Right hindlimb (tissue), 1 donor: ENCODE data around the gene VPS26B.
"Not testable (repeated sequence)": the region's sequence is repeated elsewhere in the genome, so short reads cannot be mapped to it uniquely, and the experiment has no call there.

ENCODE experiments used
- DNase-seq: peaks from one replicate; pipeline ENCODE4 v3.0.0-alpha.2; 2018

The VPS26B gene

DNA sequence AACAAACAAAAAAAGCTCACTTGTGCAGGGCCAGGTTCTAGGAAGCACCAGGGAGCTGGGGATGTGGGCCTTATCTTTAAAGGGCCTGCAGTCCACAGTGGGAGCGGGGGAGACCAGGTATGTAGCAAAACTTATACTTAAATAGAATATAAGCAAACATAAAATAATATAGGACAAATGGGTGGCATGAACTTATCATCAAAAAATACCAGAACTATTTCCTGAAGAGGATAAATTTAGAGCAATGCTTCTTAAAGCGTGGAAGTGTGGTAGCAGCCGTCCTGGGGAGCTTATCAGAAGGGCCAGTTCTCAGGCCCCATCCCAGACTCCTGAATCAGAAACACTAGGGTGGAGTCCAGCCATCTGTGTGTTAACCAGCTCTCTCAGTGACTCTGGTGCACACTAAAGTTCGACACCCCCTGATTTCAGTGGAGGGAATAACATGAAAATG, 9.3 kb downstream of the VPS26B start:
- DNase-seq = no peak

DNA sequence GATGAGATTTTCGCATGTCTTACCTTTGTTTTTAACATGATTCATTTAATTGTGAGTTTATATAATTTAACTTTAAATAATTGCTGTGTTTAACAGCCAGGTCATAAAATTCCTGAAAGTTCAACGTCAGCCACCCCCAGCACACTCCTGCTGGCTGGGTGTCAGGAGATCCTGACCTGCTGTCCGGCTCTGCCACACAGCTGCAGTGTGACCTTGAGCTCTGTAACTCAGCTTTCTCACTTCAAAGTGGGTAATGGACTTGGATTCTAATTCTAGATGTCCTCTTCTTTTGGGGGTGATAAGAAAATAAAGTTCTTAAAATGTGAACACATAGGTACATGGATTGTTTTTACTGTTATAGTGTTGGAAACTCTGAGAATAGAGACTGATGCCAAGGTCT, 10.9 kb downstream of the VPS26B start:
- no peak for DNase-seq

DNA sequence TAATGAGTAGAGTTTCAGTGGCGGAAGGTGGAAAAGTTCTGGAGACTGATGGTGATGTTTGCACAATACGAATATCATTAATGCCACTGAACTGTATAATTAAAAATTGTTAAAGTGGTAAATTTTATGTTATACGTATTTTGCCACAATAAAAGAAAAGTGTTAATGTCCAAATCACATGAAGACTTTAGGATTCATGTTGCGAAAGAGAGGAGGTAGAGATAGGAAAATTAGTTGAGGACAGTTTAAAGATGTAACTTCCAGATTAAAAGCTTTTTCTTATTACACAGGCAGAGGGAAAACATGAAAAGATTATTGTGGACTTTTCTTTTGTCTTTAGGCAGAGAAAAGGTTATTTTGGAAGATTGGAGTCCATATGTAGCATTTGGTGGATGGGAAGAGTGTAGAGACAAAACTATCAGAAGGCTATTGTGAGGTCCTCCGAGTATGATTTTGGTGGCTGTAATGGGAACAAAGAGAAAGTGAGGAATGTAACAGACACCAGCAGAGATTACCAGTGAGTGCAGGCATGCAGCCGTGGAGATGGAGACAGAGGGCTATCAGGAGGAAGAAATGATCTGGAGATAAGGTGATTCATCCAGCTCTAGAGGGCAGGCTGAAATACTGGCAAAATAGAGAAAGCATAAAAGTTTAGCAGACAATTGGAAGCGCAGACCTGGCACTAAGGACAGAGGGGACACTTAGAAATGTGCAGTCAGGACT, 12.5 kb downstream of the VPS26B start:
- DNase-seq = no peak

GRCh38 chr11:134237557-134237922, 13.1 kb downstream of the VPS26B start:
- DNase-seq = no peak

GRCh38 chr11:134238956-134239355, 14.5 kb downstream of the VPS26B start:
- DNase-seq = no peak

- DNase-seq = no peak
Measured at GRCh38 chr11:134240592-134240991, 16.1 kb downstream of the VPS26B start.

DNA sequence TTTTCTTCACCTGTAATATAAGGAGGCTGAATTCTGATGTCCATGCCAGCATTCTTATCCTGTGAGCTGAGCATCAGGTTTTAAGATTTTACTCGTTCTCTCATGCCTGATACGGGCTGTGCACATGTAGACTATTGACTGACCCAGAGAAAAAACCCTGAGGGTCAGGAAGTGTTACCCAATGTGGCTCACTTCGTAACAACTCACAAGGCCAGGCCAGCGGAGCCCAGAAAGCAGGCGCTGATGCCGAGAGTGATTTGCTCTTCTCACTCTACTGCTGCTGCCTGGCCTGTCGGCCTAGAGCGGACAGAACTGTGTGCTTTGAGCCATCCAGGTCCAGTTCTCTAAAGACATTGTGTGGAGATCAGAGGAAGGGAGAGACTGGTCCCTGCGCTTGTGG, 17.9 kb downstream of the VPS26B start:
- no peak for DNase-seq

- no peak for DNase-seq
Measured at GRCh38 chr11:134243913-134244312, 19.4 kb downstream of the VPS26B start.

DNA sequence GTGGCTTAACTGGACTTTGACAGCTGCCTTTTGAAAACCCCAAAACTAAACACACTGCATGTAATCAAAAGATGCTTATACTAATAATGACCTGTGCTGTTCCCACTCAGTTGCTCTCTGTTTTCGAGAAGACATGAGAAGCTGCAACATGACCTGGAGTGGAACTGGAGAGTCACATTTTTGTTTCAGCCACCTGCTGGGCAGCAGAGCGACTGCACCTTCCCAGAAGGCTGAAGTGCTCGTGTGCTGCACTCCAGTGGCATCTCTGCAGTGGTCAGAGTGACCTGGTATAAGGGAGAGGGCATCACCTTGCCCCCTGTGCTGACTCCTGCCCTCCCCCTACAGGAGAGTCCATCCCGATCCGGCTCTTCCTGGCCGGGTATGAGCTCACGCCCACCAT, 20.1 kb downstream of the VPS26B start:
- no peak for DNase-seq

- DNase-seq = no peak
Measured at GRCh38 chr11:134245434-134245833, 21.0 kb downstream of the VPS26B start.

- DNase-seq = no peak
Measured at GRCh38 chr11:134246100-134246499, 21.6 kb downstream of the VPS26B start.

DNA sequence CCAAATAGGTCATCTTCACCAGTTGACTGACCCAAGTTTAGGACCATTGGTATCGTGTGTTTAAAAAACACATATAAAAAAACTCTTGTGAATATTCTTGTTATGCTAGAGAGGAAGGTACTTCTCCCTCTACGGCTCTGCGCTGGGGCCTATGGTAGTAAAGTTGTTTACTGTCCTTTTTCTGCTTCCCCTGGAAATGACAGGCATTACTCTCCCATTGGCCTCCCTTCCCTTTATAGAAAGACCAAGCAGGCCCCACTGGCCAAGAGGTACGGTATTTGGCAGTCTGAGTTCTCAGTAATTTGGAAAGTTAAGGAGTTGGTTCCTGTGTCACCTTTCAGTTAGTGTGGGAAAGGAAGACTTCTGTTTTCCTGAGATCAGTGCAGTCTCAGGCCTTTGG, 22.2 kb downstream of the VPS26B start:
- DNase-seq = no peak

DNA sequence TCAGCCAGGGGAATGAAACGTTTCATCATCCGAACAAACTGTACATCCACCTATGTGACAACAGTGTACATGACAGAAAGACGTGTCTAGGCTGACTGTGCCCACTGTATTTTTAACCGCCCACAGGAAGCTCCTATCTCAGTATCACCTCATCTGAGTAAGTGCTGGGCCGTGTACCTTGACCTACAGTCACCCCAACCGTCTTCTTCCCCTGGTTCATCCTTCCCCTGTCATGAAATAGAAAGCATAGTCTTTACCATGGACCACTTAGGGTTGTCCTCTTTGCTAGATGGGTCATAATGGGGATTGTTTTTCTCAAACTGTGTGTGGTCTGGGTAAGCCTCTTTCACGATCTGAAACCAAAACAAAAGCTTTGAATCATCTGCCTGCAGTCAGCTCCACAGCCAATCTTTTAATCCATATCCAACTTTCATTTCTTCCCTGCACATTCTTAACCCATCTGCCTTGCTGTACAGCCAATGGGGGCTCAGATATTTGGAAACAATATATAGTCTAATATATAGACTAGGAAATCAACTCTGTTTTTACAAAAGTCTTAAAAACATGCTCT, 24.5 kb downstream of the VPS26B start:
- DNase-seq = no peak

GRCh38 chr11:134250246-134250645, 25.8 kb downstream of the VPS26B start:
- DNase-seq = no peak

GRCh38 chr11:134250675-134251074, 26.2 kb downstream of the VPS26B start:
- no peak for DNase-seq

DNA sequence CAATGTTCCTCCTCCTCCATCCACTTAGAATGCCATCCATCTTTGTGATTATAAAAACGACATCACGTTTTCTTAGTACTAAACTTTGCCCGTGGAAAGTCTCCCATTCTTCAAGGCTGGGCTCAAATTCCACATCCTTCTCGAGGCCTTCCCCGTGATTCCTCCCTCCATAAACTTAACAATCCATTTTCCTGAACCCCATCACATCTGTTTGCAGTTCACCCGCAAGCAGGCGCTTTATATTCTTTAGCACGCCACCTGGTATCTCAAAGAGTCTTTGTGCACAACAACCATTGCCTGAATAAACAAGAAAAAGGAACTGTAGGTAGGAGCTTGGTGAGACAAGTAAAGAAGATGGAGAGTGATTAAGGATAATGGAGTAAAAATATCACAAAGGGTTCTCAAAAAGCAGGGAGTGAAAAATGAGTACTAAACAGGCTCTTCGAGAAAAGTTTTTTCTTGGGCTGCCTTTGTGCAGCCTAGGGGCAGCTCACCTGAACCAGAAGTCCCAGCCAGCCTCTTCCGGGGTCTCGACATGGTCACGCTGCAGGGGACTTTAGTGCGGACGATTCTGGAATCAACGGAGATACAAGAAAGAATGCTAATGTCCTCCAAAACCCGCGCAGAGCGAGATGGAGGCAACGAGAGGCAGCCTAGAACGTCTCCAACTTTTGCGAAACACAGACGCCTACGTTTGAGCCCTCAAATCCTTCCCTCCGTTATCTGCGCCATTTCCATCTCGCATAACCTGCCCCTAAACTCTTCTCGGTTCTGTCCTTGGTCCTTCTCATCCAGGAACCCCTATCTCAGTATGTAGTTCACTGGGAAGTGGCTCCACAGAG, 28.1 kb downstream of the VPS26B start:
- DNase-seq = no peak

DNA sequence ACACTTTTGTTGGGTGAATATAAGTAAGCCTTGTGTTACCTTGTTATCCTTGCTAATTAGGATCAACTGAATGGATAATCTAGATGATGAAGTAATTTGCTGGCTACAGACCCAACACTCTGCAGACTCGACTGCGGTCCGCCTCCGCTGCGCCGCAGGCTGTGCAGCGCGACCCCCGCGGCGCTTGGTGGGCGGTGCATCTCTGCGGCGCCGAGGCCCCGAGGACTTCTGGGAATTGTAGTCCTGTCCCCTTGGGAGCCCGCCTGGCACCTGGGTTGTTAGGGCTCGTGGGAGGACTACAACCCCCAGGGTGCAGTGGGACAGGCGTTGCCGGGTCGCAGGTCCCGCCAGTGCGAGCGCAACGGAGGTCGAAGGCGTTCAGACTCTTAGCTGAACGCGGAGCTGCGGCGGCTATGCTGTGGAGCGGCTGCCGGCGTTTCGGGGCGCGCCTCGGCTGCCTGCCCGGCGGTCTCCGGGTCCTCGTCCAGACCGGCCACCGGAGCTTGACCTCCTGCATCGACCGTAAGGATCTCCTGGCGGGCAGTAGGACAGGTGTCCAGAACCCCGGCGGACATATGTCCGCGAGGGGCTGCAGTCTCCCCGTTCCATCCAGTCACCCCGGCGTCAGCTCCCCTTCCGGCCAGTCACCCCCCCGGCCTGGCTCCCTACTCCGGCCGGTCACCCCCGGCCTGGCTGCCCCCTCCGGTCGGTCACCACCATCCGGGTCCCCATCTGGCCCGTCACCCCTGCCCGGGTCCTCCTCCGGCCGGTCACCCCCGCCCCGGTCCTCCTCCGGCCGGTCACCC, 28.9 kb downstream of the VPS26B start, which contains the start of the genes ACAD8 and THYN1:
Gene ACAD8, plus strand, starts transcription at position 381 of the 806 bp plus-strand sequence. Its CDS starts 33 bp downstream, at position 414.
Gene THYN1, minus strand, starts transcription at position 165 of the 806 bp plus-strand sequence. CDS start 470 bp downstream, outside the sequence.
- DNase-seq = peak; percentile 97

DNA sequence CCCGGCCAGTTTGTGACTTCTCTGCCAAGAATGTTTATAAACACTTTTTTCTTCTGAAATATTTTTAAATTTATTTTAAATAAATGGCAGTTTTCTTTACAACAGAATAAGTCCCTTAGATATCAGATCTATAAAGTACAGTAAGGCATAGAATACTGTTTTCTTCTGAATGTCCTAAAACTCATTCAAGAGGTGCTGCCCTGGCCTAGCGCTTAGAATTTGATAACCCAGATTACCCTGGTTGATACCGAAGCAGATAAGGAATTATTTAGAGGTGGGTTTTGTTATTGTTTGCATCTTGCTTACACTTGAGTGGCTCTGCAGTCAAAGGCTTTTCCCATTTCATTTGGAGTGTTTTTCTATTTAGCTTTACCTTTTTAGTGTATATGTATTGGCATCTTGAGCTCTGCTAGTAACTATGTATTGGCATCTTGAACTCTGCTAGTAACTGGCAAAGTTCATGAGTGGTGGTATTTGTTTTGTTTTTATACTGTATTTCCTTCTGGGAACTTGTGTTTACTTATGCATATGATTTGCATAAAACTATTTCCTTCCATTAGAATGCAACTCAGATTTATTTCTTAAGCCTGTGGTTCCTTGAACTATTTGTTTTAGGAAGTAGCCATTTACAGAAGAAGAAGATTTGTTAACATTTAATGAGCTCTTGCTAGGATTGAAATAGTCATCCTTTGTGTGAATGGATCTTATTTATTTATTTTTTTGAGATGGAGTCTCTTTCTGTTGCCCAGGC, 30.1 kb downstream of the VPS26B start:
- no peak for DNase-seq

DNA sequence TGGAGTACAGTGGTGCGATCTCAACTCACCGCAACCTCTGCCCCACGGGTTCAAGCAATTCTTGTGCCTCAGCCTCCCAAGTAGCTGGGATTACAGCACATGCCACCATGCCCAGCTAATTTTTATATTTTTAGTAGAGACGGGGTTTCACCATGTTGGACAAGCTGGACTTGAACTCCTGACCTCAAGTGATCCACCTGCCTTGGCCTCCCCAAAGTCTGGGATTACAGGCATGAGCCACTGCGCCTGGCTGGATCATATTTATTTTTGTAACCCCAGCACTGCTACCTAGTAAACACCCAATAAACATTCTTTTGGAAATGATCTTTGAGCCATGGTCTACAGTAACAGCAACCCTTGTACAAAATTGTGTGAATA, 30.7 kb downstream of the VPS26B start:
- not testable (repeated sequence) for DNase-seq

GRCh38 chr11:134257101-134257500, 32.6 kb downstream of the VPS26B start:
- no peak for DNase-seq

GRCh38 chr11:134258577-134258976, 34.1 kb downstream of the VPS26B start:
- no peak for DNase-seq

DNA sequence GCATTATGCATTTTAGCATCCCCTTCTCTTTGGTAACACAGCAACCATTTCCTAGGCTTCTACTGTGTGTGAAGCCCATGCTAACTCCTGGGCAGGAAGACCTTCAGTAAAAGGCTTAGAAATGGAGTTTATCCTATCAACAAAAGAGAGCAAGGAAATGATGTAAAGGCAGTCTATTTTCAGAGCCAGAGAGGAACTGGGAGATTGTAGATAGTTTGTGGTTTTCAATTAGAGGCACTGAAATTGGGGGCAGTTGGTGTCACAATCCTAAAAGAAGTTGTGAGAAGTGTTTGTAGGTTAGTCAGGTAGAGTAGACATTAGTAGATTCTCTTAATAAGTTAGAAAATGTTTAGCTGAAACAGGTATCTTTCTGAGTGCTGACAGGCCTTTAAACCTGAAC, 36.0 kb downstream of the VPS26B start:
- no peak for DNase-seq
